ENCODE data around the gene CLPTM1. TPM values are rescaled to one million over a fixed set of nuclear protein-coding genes. Genes with fewer than 3 reads are reported as not detected.

Gene CLPTM1
- total RNA-seq, 3 donors from 2014 or later = 98.3 to 125 (median 114) TPM

DNA sequence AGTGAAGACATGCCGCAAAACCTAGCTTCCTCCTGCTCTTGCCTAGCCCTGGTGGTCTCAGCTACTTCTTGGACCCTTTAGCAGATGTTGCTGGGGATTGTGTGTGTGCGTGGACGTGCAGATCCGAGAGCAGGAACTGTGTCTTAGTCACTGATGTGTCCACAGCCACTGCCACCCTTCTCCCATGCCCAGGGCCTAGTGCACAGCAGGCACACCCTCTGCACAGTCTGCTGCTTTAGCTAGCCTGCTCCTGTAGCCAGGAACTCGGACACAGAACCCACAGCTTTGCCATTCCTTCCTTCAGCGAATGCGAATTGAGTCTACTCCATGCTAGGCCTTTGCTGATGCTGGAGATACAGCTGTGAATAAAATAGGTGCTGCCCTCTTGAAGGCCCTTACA, 2.3 kb downstream of the CLPTM1 start:
- intact Hi-C loops (cut with DNase I, micrococcal nuclease) = no loop called here
- TF ChIP-seq, protein P1, sequence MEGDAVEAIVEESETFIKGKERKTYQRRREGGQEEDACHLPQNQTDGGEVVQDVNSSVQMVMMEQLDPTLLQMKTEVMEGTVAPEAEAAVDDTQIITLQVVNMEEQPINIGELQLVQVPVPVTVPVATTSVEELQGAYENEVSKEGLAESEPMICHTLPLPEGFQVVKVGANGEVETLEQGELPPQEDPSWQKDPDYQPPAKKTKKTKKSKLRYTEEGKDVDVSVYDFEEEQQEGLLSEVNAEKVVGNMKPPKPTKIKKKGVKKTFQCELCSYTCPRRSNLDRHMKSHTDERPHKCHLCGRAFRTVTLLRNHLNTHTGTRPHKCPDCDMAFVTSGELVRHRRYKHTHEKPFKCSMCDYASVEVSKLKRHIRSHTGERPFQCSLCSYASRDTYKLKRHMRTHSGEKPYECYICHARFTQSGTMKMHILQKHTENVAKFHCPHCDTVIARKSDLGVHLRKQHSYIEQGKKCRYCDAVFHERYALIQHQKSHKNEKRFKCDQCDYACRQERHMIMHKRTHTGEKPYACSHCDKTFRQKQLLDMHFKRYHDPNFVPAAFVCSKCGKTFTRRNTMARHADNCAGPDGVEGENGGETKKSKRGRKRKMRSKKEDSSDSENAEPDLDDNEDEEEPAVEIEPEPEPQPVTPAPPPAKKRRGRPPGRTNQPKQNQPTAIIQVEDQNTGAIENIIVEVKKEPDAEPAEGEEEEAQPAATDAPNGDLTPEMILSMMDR (IDR thresholded peaks at IDR 0.05) = no peak
- no peak overlapping the region for H3K4me3 ChIP-seq
- DNase-seq (no peak), ATAC-seq (no peak)
- peaks cover 27% of the 10 kb centered on the region for H3K4me1 ChIP-seq (ENCODE audit: low read depth)
- no peaks in the 10 kb centered on the region for H3K36me3 ChIP-seq (ENCODE audit: low read depth)
- no peaks in the 10 kb centered on the region for H3K9me3 ChIP-seq

DNA sequence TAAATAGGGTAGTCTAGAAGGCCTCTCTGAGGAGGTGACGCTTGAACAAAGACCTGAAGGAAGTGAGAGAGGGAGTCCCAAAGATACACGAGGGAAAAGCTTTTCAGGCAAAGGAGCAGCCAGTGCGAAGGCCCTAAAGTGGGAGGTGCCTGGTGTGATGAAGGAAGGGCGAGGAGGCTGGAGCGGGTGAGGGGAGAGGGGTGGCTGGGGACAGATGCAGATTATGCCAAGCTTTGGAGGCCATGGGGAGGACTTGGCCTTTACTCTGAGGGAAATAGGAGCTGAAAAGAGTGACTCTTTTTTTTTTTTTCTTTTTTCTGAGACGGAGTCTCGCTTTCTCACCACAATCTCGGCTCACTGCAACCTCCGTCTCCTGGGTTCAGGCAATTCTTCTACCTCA, 2.9 kb downstream of the CLPTM1 start:
- intact Hi-C loops (cut with DNase I, micrococcal nuclease) = no loop called here
- ATAC-seq (no peak), DNase-seq (no peak)
- TF ChIP-seq, protein P1 (IDR thresholded peaks at IDR 0.05) = no peak
- Histone ChIP-seq H3K36me3 (ENCODE audit: low read depth) (no peaks in the 10 kb centered on the region), H3K9me3 (no peaks in the 10 kb centered on the region), H3K4me1 (ENCODE audit: low read depth) (peaks cover 27% of the 10 kb centered on the region), H3K4me3 (no peak overlapping the region)

DNA sequence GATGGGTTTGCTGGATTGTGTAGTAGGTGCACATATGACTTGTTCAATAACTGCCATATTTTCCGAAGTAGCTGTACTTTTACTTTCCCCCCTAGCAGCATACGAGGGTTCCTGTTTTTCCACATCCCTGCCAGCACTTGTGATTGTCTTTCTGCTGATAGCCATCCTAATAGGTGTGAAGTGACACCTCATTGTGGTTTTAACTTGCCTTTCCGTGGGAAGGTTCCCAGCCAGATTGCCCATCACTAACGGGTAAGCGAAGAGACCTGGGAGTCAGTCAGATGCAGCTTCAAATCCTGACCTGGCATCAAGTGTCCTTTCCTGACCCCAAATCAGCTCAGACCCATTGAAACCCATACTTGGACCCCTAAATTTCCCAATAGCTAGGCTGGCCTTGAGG, 4.5 kb downstream of the CLPTM1 start:
- Histone ChIP-seq H3K4me1 (ENCODE audit: low read depth) (peaks cover 17% of the 10 kb centered on the region), H3K36me3 (ENCODE audit: low read depth) (no peaks in the 10 kb centered on the region), H3K9me3 (no peaks in the 10 kb centered on the region), H3K4me3 (no peak overlapping the region)
- TF ChIP-seq, protein P1 (IDR thresholded peaks at IDR 0.05) = no peak
- DNase-seq (no peak), ATAC-seq (no peak)
- intact Hi-C loops (cut with DNase I, micrococcal nuclease) = no loop called here

DNA sequence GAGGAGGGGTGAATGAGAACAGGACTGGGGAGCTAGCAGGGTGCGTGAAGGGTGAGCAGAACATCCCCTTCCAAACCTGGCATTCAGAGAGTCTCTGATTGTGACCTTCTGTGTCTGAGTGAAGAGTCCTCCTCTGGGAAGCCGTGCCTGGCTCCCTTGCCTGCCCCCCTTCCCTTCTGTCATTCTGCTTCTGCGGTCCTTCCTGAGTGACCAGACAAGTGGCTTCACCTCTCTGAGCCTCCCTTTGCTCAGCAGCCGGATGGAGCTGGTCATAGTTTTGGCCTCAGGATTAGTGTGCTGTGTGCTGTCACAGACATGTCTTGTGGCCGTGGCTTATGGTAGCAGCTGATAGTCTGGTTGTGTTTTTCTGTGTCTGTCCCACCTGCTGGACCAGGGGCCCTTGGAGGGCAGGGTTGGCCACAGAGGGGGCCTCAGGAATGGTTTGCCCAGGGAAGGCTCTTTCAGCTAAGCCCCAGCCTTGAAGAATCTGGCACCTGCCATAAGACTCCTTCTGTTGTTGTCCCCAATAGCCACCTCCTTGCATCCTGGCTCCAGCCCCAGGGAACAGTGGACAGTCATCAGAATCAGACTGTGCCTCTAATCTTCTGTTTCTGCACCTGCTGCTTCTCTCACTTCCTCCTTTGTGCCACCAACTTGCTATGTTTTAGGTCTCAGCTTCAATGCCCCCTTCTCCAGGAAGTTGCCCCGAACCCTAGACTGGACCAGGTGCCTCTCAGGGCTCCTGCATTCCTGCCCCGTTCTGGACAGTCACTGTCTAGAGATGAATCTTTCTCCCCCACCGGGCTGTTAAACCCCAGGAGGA, 5.9 kb downstream of the CLPTM1 start:
- intact Hi-C loops (cut with DNase I, micrococcal nuclease) = no loop called here
- ATAC-seq (peak; percentile 43), DNase-seq (no peak)
- H3K4me3 ChIP-seq = no peak overlapping the region
- H3K4me1 ChIP-seq (ENCODE audit: low read depth) = peaks cover 15% of the 10 kb centered on the region
- no peaks in the 10 kb centered on the region for H3K9me3 ChIP-seq
- TF ChIP-seq, protein P1 (IDR thresholded peaks at IDR 0.05) = no peak
- H3K36me3 ChIP-seq (ENCODE audit: low read depth) = no peaks in the 10 kb centered on the region

DNA sequence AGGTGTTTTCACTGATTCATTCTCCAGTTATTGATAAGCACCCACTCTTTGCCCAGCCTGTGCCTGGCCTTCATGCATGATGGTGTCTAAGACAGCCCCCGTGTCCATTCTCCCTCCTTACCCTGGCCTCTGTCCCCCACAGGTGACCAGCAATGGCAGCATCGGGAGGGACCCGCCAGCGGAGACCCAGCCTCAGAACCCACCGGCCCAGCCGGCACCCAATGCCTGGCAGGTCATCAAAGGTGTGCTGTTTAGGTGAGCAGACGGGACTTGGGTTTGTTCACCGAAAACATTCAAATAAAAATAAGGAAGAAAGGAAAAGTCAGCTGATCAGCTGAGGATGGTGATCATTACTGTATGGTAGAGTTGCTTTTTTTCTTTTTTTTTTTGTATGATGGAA, 6.6 kb downstream of the CLPTM1 start:
- Histone ChIP-seq H3K4me1 (ENCODE audit: low read depth) (peaks cover 8% of the 10 kb centered on the region), H3K9me3 (no peaks in the 10 kb centered on the region), H3K36me3 (ENCODE audit: low read depth) (no peaks in the 10 kb centered on the region), H3K4me3 (no peak overlapping the region)
- TF ChIP-seq, protein P1 (IDR thresholded peaks at IDR 0.05) = no peak
- intact Hi-C loops (cut with DNase I, micrococcal nuclease) = no loop called here
- no peak for ATAC-seq
- DNase-seq = no peak

All from mucosa of descending colon (tissue), 3 donors.